Hepatocyte (in vitro differentiated cells): ENCODE measurements around the gene KCNJ4. TPM values are rescaled to one million over a fixed set of nuclear protein-coding genes. Genes with fewer than 3 reads are reported as not detected.

Experiments
- DNase-seq: peaks from one replicate; pipeline ENCODE4 v3.0.0-alpha.2; 2016; ENCODE audit warnings: low spot score
- H2AFZ ChIP-seq: fragments of 200-600 bp; sonication (generic); 2 replicates; pipeline ENCODE4 v1.6.0; 2016; ENCODE audit warnings: antibody characterized with exemption, mild to moderate bottlenecking
- H3K27ac ChIP-seq: fragments of 200-600 bp; sonication (generic); 2 replicates; pipeline ENCODE4 v1.5.1; 2016; ENCODE audit warnings: mild to moderate bottlenecking
- H3K27me3 ChIP-seq: fragments of 200-600 bp; sonication (generic); 2 replicates; pipeline ENCODE4 v1.6.1; 2016
- H3K36me3 ChIP-seq: fragments of 200-600 bp; sonication (generic); replicated peaks from 2 replicates; pipeline ENCODE4 v1.5.1; 2016; ENCODE audit warnings: low read depth; ENCODE audit not compliant: insufficient read depth
- H3K4me1 ChIP-seq: fragments of 200-600 bp; sonication (generic); 2 replicates; pipeline ENCODE4 v1.5.1; 2016; ENCODE audit warnings: mild to moderate bottlenecking, moderate library complexity; ENCODE audit not compliant: insufficient read depth
- H3K4me2 ChIP-seq: fragments of 200-600 bp; sonication (generic); 2 replicates; pipeline ENCODE4 v1.6.0; 2016
- H3K4me3 ChIP-seq: fragments of 200-600 bp; sonication (generic); 2 replicates; pipeline ENCODE4 v1.5.1; 2016; ENCODE audit warnings: mild to moderate bottlenecking
- H3K79me2 ChIP-seq: fragments of 200-600 bp; sonication (generic); 2 replicates; pipeline ENCODE4 v1.6.0; 2017; ENCODE audit warnings: mild to moderate bottlenecking
- H3K9me2 ChIP-seq: fragments of 200-600 bp; sonication (generic); replicated peaks from 2 replicates; pipeline ENCODE4 v1.6.0; 2017; ENCODE audit warnings: mild to moderate bottlenecking; ENCODE audit not compliant: insufficient read depth
- H3K9me3 ChIP-seq: fragments of 200-600 bp; sonication (generic); 2 replicates; pipeline ENCODE4 v1.5.1; 2016; ENCODE audit warnings: low read depth, mild to moderate bottlenecking
- H4K20me1 ChIP-seq: fragments of 200-600 bp; sonication (generic); 2 replicates; pipeline ENCODE4 v1.6.0; 2016; ENCODE audit warnings: mild to moderate bottlenecking; ENCODE audit not compliant: insufficient read depth, poor library complexity, severe bottlenecking
- CTCF ChIP-seq: fragments of 200-600 bp; sonication (generic); IDR thresholded peaks from 2 replicates; pipeline ENCODE4 v1.5.1; 2016; ENCODE audit warnings: antibody characterized with exemption, mild to moderate bottlenecking; ENCODE audit not compliant: poor library complexity
- EZH2 ChIP-seq: fragments of 200-600 bp; sonication (generic); IDR thresholded peaks from 2 replicates; pipeline ENCODE4 v1.6.1; 2016; ENCODE audit warnings: antibody characterized with exemption, mild to moderate bottlenecking, borderline replicate concordance
- EZH2phosphoT487 ChIP-seq: fragments of 200-600 bp; sonication (generic); IDR thresholded peaks from one replicate; pipeline ENCODE4 v1.6.1; 2018; ENCODE audit warnings: antibody characterized with exemption, mild to moderate bottlenecking, low read depth, moderate library complexity; ENCODE audit not compliant: unreplicated experiment, severe bottlenecking
- WGBS: methylation state at CpG from one replicate; pipeline ENCODE4 v1.1.6; 2016; ENCODE audit warnings: low lambda C conversion rate; ENCODE audit errors: missing lambda C conversion rate; 5-methylcytosine and 5-hydroxymethylcytosine counted together
- polyA plus RNA-seq: library from polyadenylated mRNA; unstranded; fragments of >200 nt; fragmentation: Nextera tagmentation; extraction: Ambion mirVana; gene quantifications from 2 replicates; pipeline ENCODE4 v1.2.1, GENCODE V29; 2016
- total RNA-seq: library from RNA; depleted of rRNA; stranded (reverse); fragments of >200 nt; gene quantifications from 2 replicates; pipeline ENCODE4 v1.2.3, GENCODE V29; 2014

Gene KCNJ4
- total and polyA plus RNA-seq, 2 experiments from 2014 or later: 0.08 to 0.50 TPM

- Histone ChIP-seq H3K79me2 (no peaks in the 10 kb centered on the region), H3K9me3 (no peaks in the 10 kb centered on the region), H3K36me3 (no peaks in the 10 kb centered on the region), H3K9me2 (no peaks in the 10 kb centered on the region), H3K4me2 (no peak overlapping the region), H2AFZ (no peak overlapping the region), H3K27ac (no peak overlapping the region), H3K4me3 (no peak overlapping the region), H4K20me1 (no peaks in the 10 kb centered on the region), H3K27me3 (no peaks in the 10 kb centered on the region), H3K4me1 (no peaks in the 10 kb centered on the region)
- TF ChIP-seq EZH2 (no peak), CTCF (no peak), EZH2phosphoT487 (no peak)
- 67% methylated on average over 4 of the region's 4 CpGs for WGBS
- DNase-seq: no peak
Measured at GRCh38 chr22:38435010-38435409, 20.0 kb downstream of the KCNJ4 start.

GRCh38 chr22:38433871-38434270 lies 21.1 kb downstream of the KCNJ4 start:
- H2AFZ ChIP-seq: no peak overlapping the region
- H3K9me3 ChIP-seq: no peaks in the 10 kb centered on the region
- no peaks in the 10 kb centered on the region for H3K4me1 ChIP-seq
- whole genome bisulfite sequencing: 90% methylated on average over 8 of the region's 8 CpGs
- no peak overlapping the region for H3K27ac ChIP-seq
- H3K4me3 ChIP-seq: no peak overlapping the region
- H3K79me2 ChIP-seq: no peaks in the 10 kb centered on the region
- no peaks in the 10 kb centered on the region for H3K36me3 ChIP-seq
- H3K9me2 ChIP-seq: no peaks in the 10 kb centered on the region
- no peak for DNase-seq
- no peak overlapping the region for H3K4me2 ChIP-seq
- TF ChIP-seq EZH2phosphoT487 (no peak), EZH2 (no peak), CTCF (no peak)
- H3K27me3 ChIP-seq: no peaks in the 10 kb centered on the region
- no peaks in the 10 kb centered on the region for H4K20me1 ChIP-seq

- Histone ChIP-seq H2AFZ (no peak overlapping the region), H3K4me1 (no peaks in the 10 kb centered on the region), H3K4me2 (no peak overlapping the region), H3K27ac (no peak overlapping the region), H3K36me3 (no peaks in the 10 kb centered on the region), H3K27me3 (no peaks in the 10 kb centered on the region), H3K79me2 (no peaks in the 10 kb centered on the region), H4K20me1 (no peaks in the 10 kb centered on the region), H3K9me3 (no peaks in the 10 kb centered on the region), H3K4me3 (no peak overlapping the region), H3K9me2 (no peaks in the 10 kb centered on the region)
- DNase-seq: no peak
- TF ChIP-seq EZH2: no peak
- TF ChIP-seq EZH2phosphoT487: no peak
- TF ChIP-seq CTCF: no peak
- 100% methylated on average over 1 of the region's 1 CpG for WGBS
Measured at GRCh38 chr22:38432264-38432663, 22.7 kb downstream of the KCNJ4 start.
